K562 (cell line): ENCODE measurements around the gene NTPCR. TPM values are rescaled to one million over a fixed set of nuclear protein-coding genes. Genes with fewer than 3 reads are reported as not detected.

Experiments used
- C11orf30 ChIP-seq: fragments of 450-650 bp; IDR thresholded peaks from 2 replicates; pipeline ENCODE4 v1.6.1; 2016; ENCODE audit warnings: low read depth, mild to moderate bottlenecking
- CBFA2T2 ChIP-seq: fragments of 450-650 bp; conservative IDR thresholded peaks from 2 replicates; pipeline ENCODE4 v1.6.1; 2017; ENCODE audit warnings: mild to moderate bottlenecking
- CCNT2 ChIP-seq: IDR thresholded peaks from 2 replicates; pipeline ENCODE4 v1.6.1; 2011; ENCODE audit warnings: borderline replicate concordance, low read depth, mild to moderate bottlenecking, moderate library complexity, mixed read lengths, low read length; ENCODE audit not compliant: insufficient read length; ENCODE audit errors: extremely low read depth
- DPF2 ChIP-seq: fragments of 450-650 bp; IDR thresholded peaks from 2 replicates; pipeline ENCODE4 v1.6.1; 2016
- E2F5 ChIP-seq: sonication (generic); formaldehyde crosslinking; IDR thresholded peaks from 2 replicates; pipeline ENCODE4 v1.8.0; 2022; ENCODE audit warnings: mild to moderate bottlenecking, missing genetic modification reagents
- ESRRA ChIP-seq: fragments of 450-650 bp; IDR thresholded peaks from 2 replicates; pipeline ENCODE4 v1.6.1; 2014; ENCODE audit warnings: low read depth, mild to moderate bottlenecking, moderate library complexity, borderline replicate concordance
- HMG20B ChIP-seq: fragments of 250-450 bp; sonication (Bioruptor Pico); IDR thresholded peaks from 2 replicates; pipeline ENCODE4 v1.5.0; 2021; ENCODE audit warnings: mild to moderate bottlenecking
- HNRNPH1 ChIP-seq: fragments of 200-400 bp; formaldehyde crosslinking; optimal IDR thresholded peaks from 2 replicates; pipeline ENCODE3; 2017; ENCODE audit warnings: low read depth, mild to moderate bottlenecking, low read length, moderate library complexity
- L3MBTL2 ChIP-seq: fragments of 450-650 bp; IDR thresholded peaks from 2 replicates; pipeline ENCODE4 v1.6.1; 2016; ENCODE audit warnings: mild to moderate bottlenecking, moderate library complexity
- NCOA6 ChIP-seq: fragments of 450-650 bp; IDR thresholded peaks from 2 replicates; pipeline ENCODE4 v1.6.1; 2017; ENCODE audit warnings: mild to moderate bottlenecking
- POLR2G ChIP-seq: fragments of 200-400 bp; formaldehyde crosslinking; IDR thresholded peaks from 2 replicates; pipeline ENCODE4 v1.6.1; 2017; ENCODE audit warnings: low read depth, mild to moderate bottlenecking, antibody characterized with exemption, low read length, moderate library complexity
- POLR3G ChIP-seq: IDR thresholded peaks from 2 replicates; pipeline ENCODE4 v1.6.1; 2011; ENCODE audit not compliant: insufficient read length, insufficient replicate concordance; ENCODE audit errors: extremely low read depth
- PRMT5 ChIP-seq: sonication (generic); formaldehyde crosslinking; IDR thresholded peaks from 2 replicates; pipeline ENCODE4 v1.5.0; 2020; ENCODE audit warnings: missing genetic modification reagents
- PTTG1 ChIP-seq: fragments of 450-650 bp; IDR thresholded peaks from 2 replicates; pipeline ENCODE4 v1.6.1; 2016; ENCODE audit warnings: low read depth, mild to moderate bottlenecking, missing genetic modification characterization, missing compliant biosample characterization
- RBM34 ChIP-seq: fragments of 200-400 bp; formaldehyde crosslinking; IDR thresholded peaks from 2 replicates; pipeline ENCODE4 v1.6.1; 2018; ENCODE audit warnings: low read length, borderline replicate concordance; ENCODE audit not compliant: insufficient read depth
- SETDB1 ChIP-seq: IDR thresholded peaks from one replicate; pipeline ENCODE4 v1.6.1; 2012; ENCODE audit warnings: low read length, control low read depth, inconsistent platforms
- TAL1 ChIP-seq: fragments of 450-650 bp; IDR thresholded peaks from 2 replicates; pipeline ENCODE4 v1.6.1; 2016; ENCODE audit warnings: mild to moderate bottlenecking
- TCF7 ChIP-seq: sonication (generic); IDR thresholded peaks from 2 replicates; pipeline ENCODE4 v1.6.1; 2016; ENCODE audit warnings: antibody characterized with exemption, borderline replicate concordance
- UBTF ChIP-seq, 2 experiments: IDR thresholded peaks; 2 replicates each; pipeline ENCODE4 v1.6.1; 2012; ENCODE audit warnings: improper control_type of control experiment in 2 of 2, low read depth in 2 of 2, low read length in 2 of 2, borderline replicate concordance in 1 of 2
- ZFX ChIP-seq: sonication (generic); formaldehyde crosslinking; IDR thresholded peaks from 2 replicates; pipeline ENCODE4 v1.8.0; 2022; ENCODE audit warnings: mild to moderate bottlenecking, missing genetic modification reagents, moderate library complexity
- ZNF609 ChIP-seq: sonication (generic); formaldehyde crosslinking; IDR thresholded peaks from 2 replicates; pipeline ENCODE4 v1.8.1; 2023; ENCODE audit warnings: missing genetic modification reagents, mild to moderate bottlenecking, borderline replicate concordance
- ZNF766 ChIP-seq: fragments of 200-800 bp; sonication (Bioruptor generic); conservative IDR thresholded peaks from 2 replicates; pipeline ENCODE4 v1.6.1; 2016; ENCODE audit warnings: missing genetic modification characterization, missing compliant biosample characterization
- polyA plus RNA-seq, 8 experiments: library from polyadenylated mRNA; depleted of rRNA in 4 of 8; stranded (reverse) in 5 of 8; unstranded in 3 of 8; fragments of >200 nt; fragmentation: Nextera tagmentation in 2 of 8; fragmentation: Illumina TruSeq in 1 of 8; extraction: Ambion mirVana in 2 of 8; extraction: Trizol in 1 of 8; gene quantifications; 2 replicates each; pipeline versions ENCODE4 v1.2.1 to v1.2.3, GENCODE V29; 2011 to 2014; ENCODE audit warnings: inconsistent platforms in 1 of 8, missing spikeins in 1 of 8
- total RNA-seq, 7 experiments: library from RNA; depleted of rRNA in 6 of 7; stranded (reverse); fragments of >200 nt in 6 of 7; fragmentation: Illumina TruSeq in 2 of 7; extraction: Trizol in 2 of 7; gene quantifications; 2 replicates each; pipeline versions ENCODE4 v1.2.1 to v1.2.3, GENCODE V29; 2011 to 2021; ENCODE audit warnings: low replicate concordance in 1 of 7

The NTPCR gene
- total and polyA plus RNA-seq, 9 of the 15 experiments (the other 6 are each of a cell fraction or from before 2014, with no cell fraction given): 19.3 to 105 (median 48.8) TPM

GRCh38 chr1:232905331-232906034, 44.9 kb upstream of the NTPCR start (continued):
- TF ChIP-seq ZNF609 (CRISPR knock-in tag) (no peak), HNRNPH1 (no peak), L3MBTL2 (0 out of 2 replicates have a peak, but pooled peaks have one; percentile 15), CCNT2 (no peak), POLR3G (no peak), UBTF (IDR thresholded peaks at IDR 0.05; ENCODE audit: borderline replicate concordance in 1 of 2, low read depth in 2 of 2, low read length in 2 of 2) (no peak), TAL1 (no peak), CBFA2T2 (no peak), NCOA6 (no peak), RBM34 (no peak), E2F5 (CRISPR knock-in tag) (no peak), DPF2 (no peak), C11orf30 (peak; percentile 98), ZFX (CRISPR knock-in tag) (no peak), PRMT5 (CRISPR knock-in tag) (no peak), TCF7 (no peak), ESRRA (no peak), ZNF766 (peak; percentile 66), HMG20B (CRISPR knock-in tag) (no peak), PTTG1 (tag) (no peak), POLR2G (no peak), SETDB1 (no peak)
